GM19324 (cell line): ENCODE results near the gene HHLA2.

Experiments
- ATAC-seq: cut with Tn5 transposase; IDR thresholded peaks from one replicate; pipeline ENCODE4 v1.9.1; 2021; ENCODE audit warnings: mild to moderate bottlenecking, moderate library complexity; ENCODE audit not compliant: unreplicated experiment, low FRiP score

Gene HHLA2

GRCh38 chr3:108297647-108298046 lies 1.3 kb downstream of the HHLA2 start:
- no peak for ATAC-seq

- ATAC-seq: no peak
Measured at GRCh38 chr3:108298056-108298455, 1.7 kb downstream of the HHLA2 start.

GRCh38 chr3:108300103-108300849 lies 3.9 kb downstream of the HHLA2 start:
- ATAC-seq: no peak

GRCh38 chr3:108301695-108302404 lies 5.5 kb downstream of the HHLA2 start:
- no peak for ATAC-seq

GRCh38 chr3:108302570-108302969 lies 6.2 kb downstream of the HHLA2 start:
- ATAC-seq: no peak

GRCh38 chr3:108305484-108306172 lies 9.3 kb downstream of the HHLA2 start:
- no peak for ATAC-seq

GRCh38 chr3:108311797-108312196 lies 15.4 kb downstream of the HHLA2 start:
- no peak for ATAC-seq

- ATAC-seq: no peak
Measured at GRCh38 chr3:108312656-108313055, 16.3 kb downstream of the HHLA2 start.

GRCh38 chr3:108315767-108316301 lies 19.5 kb downstream of the HHLA2 start:
- ATAC-seq: no peak

GRCh38 chr3:108319428-108320082 lies 23.2 kb downstream of the HHLA2 start:
- ATAC-seq: no peak

GRCh38 chr3:108320746-108321350 lies 24.5 kb downstream of the HHLA2 start:
- ATAC-seq: no peak

GRCh38 chr3:108322352-108322751 lies 26.0 kb downstream of the HHLA2 start:
- no peak for ATAC-seq

GRCh38 chr3:108324177-108324576 lies 27.8 kb downstream of the HHLA2 start:
- ATAC-seq: no peak

- no peak for ATAC-seq
Measured at GRCh38 chr3:108327168-108327567, 30.8 kb downstream of the HHLA2 start.

GRCh38 chr3:108328821-108329486 lies 32.6 kb downstream of the HHLA2 start:
- ATAC-seq: no peak

GRCh38 chr3:108329508-108329907 lies 33.2 kb downstream of the HHLA2 start:
- no peak for ATAC-seq

GRCh38 chr3:108329947-108330346 lies 33.6 kb downstream of the HHLA2 start:
- no peak for ATAC-seq

- ATAC-seq: no peak
Measured at GRCh38 chr3:108331792-108332191, 35.4 kb downstream of the HHLA2 start.

- no peak for ATAC-seq
Measured at GRCh38 chr3:108333961-108334360, 37.6 kb downstream of the HHLA2 start.

- ATAC-seq: no peak
Measured at GRCh38 chr3:108334701-108335100, 38.4 kb downstream of the HHLA2 start.
